GM23338 (cell line): ENCODE data around the gene TJP2. TPM values are rescaled to one million over a fixed set of nuclear protein-coding genes. Genes with fewer than 3 reads are reported as not detected.

Source experiments
- ATAC-seq: fragments of 200-7000 bp; cut with Tn5 transposase; 3 replicates; pipeline ENCODE4 v1.9.1; 2020
- DNase-seq: peaks from one replicate; pipeline ENCODE4 v3.0.0-alpha.2; 2015; ENCODE audit warnings: low spot score
- H2AFZ ChIP-seq: fragments of 200-600 bp; sonication (generic); 2 replicates; pipeline ENCODE4 v1.8.0; 2016; ENCODE audit warnings: antibody characterized with exemption, mild to moderate bottlenecking, moderate library complexity
- H3F3A ChIP-seq: fragments of 200-600 bp; sonication (generic); replicated peaks from 2 replicates; pipeline ENCODE4 v1.8.0; 2017; ENCODE audit warnings: antibody characterized with exemption, mixed run types, low read depth
- H3K27ac ChIP-seq: fragments of 200-600 bp; sonication (generic); 2 replicates; pipeline ENCODE4 v1.6.1; 2016; ENCODE audit warnings: low read depth
- H3K27me3 ChIP-seq: fragments of 200-600 bp; sonication (generic); 2 replicates; pipeline ENCODE4 v1.8.0; 2016; ENCODE audit warnings: mild to moderate bottlenecking, mixed run types, moderate library complexity; ENCODE audit not compliant: insufficient read depth
- H3K36me3 ChIP-seq: fragments of 200-600 bp; sonication (generic); 2 replicates; pipeline ENCODE4 v1.8.0; 2016; ENCODE audit warnings: mild to moderate bottlenecking; ENCODE audit not compliant: insufficient read depth
- H3K4me1 ChIP-seq: fragments of 200-600 bp; sonication (generic); 2 replicates; pipeline ENCODE4 v1.8.0; 2016; ENCODE audit warnings: mild to moderate bottlenecking, moderate library complexity; ENCODE audit not compliant: insufficient read depth
- H3K4me2 ChIP-seq: fragments of 200-600 bp; sonication (generic); 2 replicates; pipeline ENCODE4 v1.7.1; 2017; ENCODE audit warnings: mixed run types
- H3K4me3 ChIP-seq: fragments of 200-600 bp; sonication (generic); 2 replicates; pipeline ENCODE4 v1.6.1; 2016; ENCODE audit warnings: mixed run types
- H3K79me2 ChIP-seq: fragments of 200-600 bp; sonication (generic); replicated peaks from 2 replicates; pipeline ENCODE4 v1.8.0; 2017; ENCODE audit warnings: mild to moderate bottlenecking; ENCODE audit not compliant: insufficient read depth
- H3K9me2 ChIP-seq: fragments of 200-600 bp; sonication (generic); 2 replicates; pipeline ENCODE4 v1.8.0; 2017; ENCODE audit not compliant: insufficient read depth
- H4K20me1 ChIP-seq: fragments of 200-600 bp; sonication (generic); replicated peaks from 2 replicates; pipeline ENCODE4 v1.8.0; 2017; ENCODE audit warnings: mild to moderate bottlenecking; ENCODE audit not compliant: insufficient read depth
- H3K27ac Mint-ChIP-seq: 2 replicates; pipeline ENCODE4 v1.8.0; 2020; ENCODE audit warnings: inconsistent platforms, mild to moderate bottlenecking, moderate library complexity, mixed read lengths
- H3K27me3 Mint-ChIP-seq: 3 replicates; pipeline ENCODE4 v1.8.0; 2022; ENCODE audit warnings: low read depth, mild to moderate bottlenecking, moderate library complexity, mixed read lengths, inconsistent platforms; ENCODE audit not compliant: insufficient read depth, poor library complexity
- H3K36me3 Mint-ChIP-seq: 3 replicates; pipeline ENCODE4 v1.8.0; 2021; ENCODE audit warnings: low read depth, mild to moderate bottlenecking, inconsistent platforms, moderate library complexity, mixed read lengths
- H3K4me1 Mint-ChIP-seq: 3 replicates; pipeline ENCODE4 v1.8.0; 2020; ENCODE audit warnings: mild to moderate bottlenecking, inconsistent platforms, mixed read lengths
- H3K4me3 Mint-ChIP-seq: 3 replicates; pipeline ENCODE4 v1.8.0; 2021; ENCODE audit warnings: moderate library complexity, mild to moderate bottlenecking, inconsistent platforms, mixed read lengths
- H3K9me3 Mint-ChIP-seq: 3 replicates; pipeline ENCODE4 v1.8.0; 2020; ENCODE audit warnings: moderate library complexity, mild to moderate bottlenecking, inconsistent platforms, mixed read lengths
- CREB1 ChIP-seq: fragments of 250-450 bp; sonication (Bioruptor Pico); IDR thresholded peaks from 2 replicates; pipeline ENCODE4 v1.5.0; 2020; ENCODE audit warnings: low read depth, mild to moderate bottlenecking, moderate library complexity
- CTCF ChIP-seq, 2 experiments: fragments of 200-600 bp in 1 of 2; sonication (generic) in 1 of 2; conservative IDR thresholded peaks; 2 replicates each; pipeline versions ENCODE4 v1.5.1 to v1.6.1; 2016 to 2017; ENCODE audit warnings: antibody characterized with exemption in 2 of 2, low read depth in 2 of 2, mild to moderate bottlenecking in 2 of 2, moderate library complexity in 1 of 2
- EZH2 ChIP-seq: fragments of 200-600 bp; sonication (generic); IDR thresholded peaks from one replicate; pipeline ENCODE4 v1.8.0; 2017; ENCODE audit warnings: antibody characterized with exemption, mild to moderate bottlenecking, low read depth; ENCODE audit not compliant: unreplicated experiment
- EZH2phosphoT487 ChIP-seq: fragments of 200-600 bp; sonication (generic); IDR thresholded peaks from one replicate; pipeline ENCODE4 v1.8.1; 2018; ENCODE audit warnings: antibody characterized with exemption; ENCODE audit not compliant: unreplicated experiment
- JUNB ChIP-seq: IDR thresholded peaks from one replicate; pipeline ENCODE4 v1.6.1; 2016; ENCODE audit warnings: antibody characterized with exemption; ENCODE audit not compliant: unreplicated experiment
- NANOG ChIP-seq: IDR thresholded peaks from 2 replicates; pipeline ENCODE4 v1.6.1; 2016; ENCODE audit warnings: antibody characterized with exemption, borderline replicate concordance
- POLR2AphosphoS5 ChIP-seq: IDR thresholded peaks from 2 replicates; pipeline ENCODE4 v1.6.1; 2016; ENCODE audit warnings: antibody characterized with exemption, low read depth
- STAT1 ChIP-seq: IDR thresholded peaks from one replicate; pipeline ENCODE4 v1.6.1; 2016; ENCODE audit warnings: antibody characterized with exemption; ENCODE audit not compliant: unreplicated experiment
- ZNF114 ChIP-seq: fragments of 250-450 bp; sonication (Bioruptor Pico); IDR thresholded peaks from 2 replicates; pipeline ENCODE4 v1.5.0; 2020; ENCODE audit warnings: mild to moderate bottlenecking, moderate library complexity
- ZNF331 ChIP-seq: fragments of 250-450 bp; sonication (Bioruptor Pico); IDR thresholded peaks from 2 replicates; pipeline ENCODE4 v1.5.0; 2020; ENCODE audit warnings: low read depth, mild to moderate bottlenecking, moderate library complexity
- ZNF462 ChIP-seq: fragments of 250-450 bp; sonication (Bioruptor Pico); IDR thresholded peaks from 2 replicates; pipeline ENCODE4 v1.5.0; 2020; ENCODE audit warnings: mild to moderate bottlenecking, moderate library complexity
- polyA plus RNA-seq: library from polyadenylated mRNA; unstranded; fragments of >200 nt; fragmentation: Nextera tagmentation; extraction: Ambion mirVana; gene quantifications from 2 replicates; pipeline ENCODE4 v1.2.1, GENCODE V29; 2016
- total RNA-seq: library from RNA; depleted of rRNA; stranded (reverse); fragments of >200 nt; shearing (Covaris generic); gene quantifications from 2 replicates; pipeline ENCODE4 v1.2.3, GENCODE V29; 2014
- TF ChIP-seq, protein P1 (sequence below): IDR thresholded peaks from one replicate; pipeline ENCODE4 v1.6.1; 2018; ENCODE audit warnings: antibody characterized with exemption; ENCODE audit not compliant: unreplicated experiment
- TF ChIP-seq, protein P2 (sequence below): IDR thresholded peaks from 2 replicates; pipeline ENCODE4 v1.6.1; 2016; ENCODE audit warnings: antibody characterized with exemption

The TJP2 gene
- total and polyA plus RNA-seq, 2 experiments from 2014 or later, result 37.6 to 234 TPM

GRCh38 chr9:69279084-69279731 is 105.1 kb downstream of the TJP2 start:
- no peak overlapping the region for H3K4me3 ChIP-seq
- TF ChIP-seq CTCF (conservative IDR thresholded peaks at IDR 0.05; ENCODE audit: low read depth in 2 of 2) (no peak), EZH2phosphoT487 (no peak), CREB1 (no peak), ZNF462 (no peak), JUNB (no peak), ZNF114 (CRISPR knock-in tag) (no peak), POLR2AphosphoS5 (no peak), ZNF331 (CRISPR knock-in tag) (no peak), NANOG (no peak), STAT1 (no peak), EZH2 (no peak)
- TF ChIP-seq, protein P1, sequence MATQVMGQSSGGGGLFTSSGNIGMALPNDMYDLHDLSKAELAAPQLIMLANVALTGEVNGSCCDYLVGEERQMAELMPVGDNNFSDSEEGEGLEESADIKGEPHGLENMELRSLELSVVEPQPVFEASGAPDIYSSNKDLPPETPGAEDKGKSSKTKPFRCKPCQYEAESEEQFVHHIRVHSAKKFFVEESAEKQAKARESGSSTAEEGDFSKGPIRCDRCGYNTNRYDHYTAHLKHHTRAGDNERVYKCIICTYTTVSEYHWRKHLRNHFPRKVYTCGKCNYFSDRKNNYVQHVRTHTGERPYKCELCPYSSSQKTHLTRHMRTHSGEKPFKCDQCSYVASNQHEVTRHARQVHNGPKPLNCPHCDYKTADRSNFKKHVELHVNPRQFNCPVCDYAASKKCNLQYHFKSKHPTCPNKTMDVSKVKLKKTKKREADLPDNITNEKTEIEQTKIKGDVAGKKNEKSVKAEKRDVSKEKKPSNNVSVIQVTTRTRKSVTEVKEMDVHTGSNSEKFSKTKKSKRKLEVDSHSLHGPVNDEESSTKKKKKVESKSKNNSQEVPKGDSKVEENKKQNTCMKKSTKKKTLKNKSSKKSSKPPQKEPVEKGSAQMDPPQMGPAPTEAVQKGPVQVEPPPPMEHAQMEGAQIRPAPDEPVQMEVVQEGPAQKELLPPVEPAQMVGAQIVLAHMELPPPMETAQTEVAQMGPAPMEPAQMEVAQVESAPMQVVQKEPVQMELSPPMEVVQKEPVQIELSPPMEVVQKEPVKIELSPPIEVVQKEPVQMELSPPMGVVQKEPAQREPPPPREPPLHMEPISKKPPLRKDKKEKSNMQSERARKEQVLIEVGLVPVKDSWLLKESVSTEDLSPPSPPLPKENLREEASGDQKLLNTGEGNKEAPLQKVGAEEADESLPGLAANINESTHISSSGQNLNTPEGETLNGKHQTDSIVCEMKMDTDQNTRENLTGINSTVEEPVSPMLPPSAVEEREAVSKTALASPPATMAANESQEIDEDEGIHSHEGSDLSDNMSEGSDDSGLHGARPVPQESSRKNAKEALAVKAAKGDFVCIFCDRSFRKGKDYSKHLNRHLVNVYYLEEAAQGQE, result no peak
- TF ChIP-seq, protein P2, sequence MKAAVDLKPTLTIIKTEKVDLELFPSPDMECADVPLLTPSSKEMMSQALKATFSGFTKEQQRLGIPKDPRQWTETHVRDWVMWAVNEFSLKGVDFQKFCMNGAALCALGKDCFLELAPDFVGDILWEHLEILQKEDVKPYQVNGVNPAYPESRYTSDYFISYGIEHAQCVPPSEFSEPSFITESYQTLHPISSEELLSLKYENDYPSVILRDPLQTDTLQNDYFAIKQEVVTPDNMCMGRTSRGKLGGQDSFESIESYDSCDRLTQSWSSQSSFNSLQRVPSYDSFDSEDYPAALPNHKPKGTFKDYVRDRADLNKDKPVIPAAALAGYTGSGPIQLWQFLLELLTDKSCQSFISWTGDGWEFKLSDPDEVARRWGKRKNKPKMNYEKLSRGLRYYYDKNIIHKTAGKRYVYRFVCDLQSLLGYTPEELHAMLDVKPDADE, result no peak
- Mint-ChIP-seq H3K27me3 (no peaks in the 10 kb centered on the region), H3K27ac (no peak overlapping the region), H3K9me3 (peaks cover 18% of the 10 kb centered on the region), H3K4me3 (no peak overlapping the region), H3K4me1 (peaks cover 23% of the 10 kb centered on the region; the same call in 2 of the 3 replicates), H3K36me3 (peaks cover 6% of the 10 kb centered on the region; the same call in 2 of the 3 replicates)
- H3K27me3 ChIP-seq, result no peaks in the 10 kb centered on the region
- H2AFZ ChIP-seq, result no peak overlapping the region
- H4K20me1 ChIP-seq, result no peaks in the 10 kb centered on the region
- H3K27ac ChIP-seq, result no peak overlapping the region
- H3K36me3 ChIP-seq, result no peaks in the 10 kb centered on the region
- no peaks in the 10 kb centered on the region for H3K79me2 ChIP-seq
- ATAC-seq (no peak), DNase-seq (no peak)
- no peak overlapping the region for H3K4me2 ChIP-seq
- H3F3A ChIP-seq, result no peaks in the 10 kb centered on the region
- peaks cover 7% of the 10 kb centered on the region for H3K9me2 ChIP-seq
- peaks cover 22% of the 10 kb centered on the region for H3K4me1 ChIP-seq
